GM21723 (cell line): ENCODE measurements around the gene MMS19.

Source experiments
- ATAC-seq: cut with Tn5 transposase; IDR thresholded peaks from one replicate; pipeline ENCODE4 v1.9.1; 2021; ENCODE audit warnings: mild to moderate bottlenecking, moderate library complexity; ENCODE audit not compliant: unreplicated experiment

Gene MMS19

DNA sequence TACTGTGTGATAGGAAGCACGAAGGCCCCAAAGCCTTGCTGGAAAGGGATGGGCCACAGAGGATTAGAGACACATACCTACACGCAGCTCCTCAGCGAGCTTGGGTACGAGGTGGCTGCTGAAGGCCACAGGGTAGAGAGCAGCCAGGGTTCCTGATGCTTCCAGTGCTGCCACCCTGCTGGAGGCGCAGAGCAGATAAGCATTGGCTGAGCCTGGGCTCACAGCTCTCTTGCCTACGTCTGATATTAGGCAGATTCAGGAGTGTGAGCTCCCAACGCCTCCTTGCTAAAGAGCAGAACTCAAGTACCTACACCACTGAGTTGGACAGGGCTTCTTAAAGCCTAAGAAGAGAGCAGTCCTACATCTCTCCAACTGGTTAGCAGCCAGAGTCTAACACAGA lies 32.2 kb downstream of the MMS19 start:
- ATAC-seq = no peak

DNA sequence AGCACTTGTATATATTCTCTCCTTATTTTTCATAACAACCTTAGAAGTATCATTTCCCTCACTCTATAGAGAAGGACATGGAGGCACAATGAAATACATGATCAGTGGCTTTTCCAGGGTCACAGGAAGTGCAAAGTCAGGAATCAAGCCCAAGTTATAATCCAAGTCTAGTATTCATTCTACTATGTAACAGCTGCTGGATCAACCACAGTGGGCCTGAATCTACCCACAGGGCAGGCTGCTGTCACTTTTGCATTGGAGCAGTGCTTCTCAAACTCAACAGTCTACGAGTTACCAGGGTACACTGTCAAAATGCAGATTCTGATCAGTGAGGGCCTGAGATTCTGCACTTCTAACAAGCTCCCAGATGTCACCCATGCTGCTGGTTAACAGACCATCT lies 34.0 kb downstream of the MMS19 start:
- ATAC-seq = no peak

DNA sequence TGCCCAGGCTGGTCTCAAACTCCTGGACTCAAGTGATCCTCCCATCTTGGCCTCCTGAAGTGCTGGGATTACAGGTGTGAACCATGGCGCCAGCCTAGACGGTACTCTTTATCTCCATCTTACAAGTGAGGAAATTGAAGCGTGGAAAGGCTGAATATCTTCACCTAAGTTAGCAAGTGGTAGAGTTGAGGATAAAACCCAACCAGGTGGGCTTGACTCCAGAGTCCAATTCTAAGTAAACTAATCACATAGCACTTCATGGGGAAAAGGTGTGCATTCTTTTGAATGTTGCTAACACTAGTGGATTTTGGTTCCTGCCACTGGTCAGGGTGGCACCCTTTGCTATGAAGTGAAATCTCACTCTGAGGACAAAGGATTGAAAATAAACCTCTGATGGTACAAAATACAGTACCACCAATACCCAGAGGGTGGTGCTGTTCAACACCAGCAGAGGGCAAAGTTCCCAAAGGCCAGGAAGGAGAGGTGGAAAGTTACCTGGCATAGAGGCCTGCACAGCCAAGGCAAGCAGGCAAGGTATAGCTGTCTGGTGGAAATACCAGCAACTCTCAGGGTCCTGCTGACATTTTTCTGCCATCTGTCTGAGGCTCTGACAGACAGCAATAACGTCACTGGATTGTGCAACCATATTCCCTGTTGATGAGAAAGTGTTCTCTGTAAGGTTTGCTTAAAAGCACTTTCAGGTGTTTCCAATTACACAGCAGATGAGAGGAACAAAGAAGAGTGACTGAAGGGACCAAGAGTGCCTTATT lies 34.7 kb downstream of the MMS19 start:
- ATAC-seq = no peak

DNA sequence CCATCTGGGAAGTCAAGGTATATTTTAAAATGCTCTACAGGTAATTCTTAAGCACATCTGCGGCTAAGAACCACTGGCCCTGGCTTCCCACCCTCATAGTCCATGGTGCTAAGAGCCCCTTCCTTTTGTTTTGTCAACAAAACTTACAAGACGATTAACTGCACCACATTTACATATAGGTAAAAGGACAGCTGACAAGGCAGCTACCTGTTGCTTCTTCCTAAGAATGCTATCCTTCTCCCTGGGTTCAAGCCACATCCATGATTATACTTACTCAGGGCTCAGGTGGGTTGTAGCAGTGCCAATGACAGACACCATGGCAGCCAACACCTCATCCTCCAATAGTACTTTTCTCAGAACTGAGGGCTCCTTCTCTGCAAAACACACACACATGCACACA lies 35.9 kb downstream of the MMS19 start:
- no peak for ATAC-seq

DNA sequence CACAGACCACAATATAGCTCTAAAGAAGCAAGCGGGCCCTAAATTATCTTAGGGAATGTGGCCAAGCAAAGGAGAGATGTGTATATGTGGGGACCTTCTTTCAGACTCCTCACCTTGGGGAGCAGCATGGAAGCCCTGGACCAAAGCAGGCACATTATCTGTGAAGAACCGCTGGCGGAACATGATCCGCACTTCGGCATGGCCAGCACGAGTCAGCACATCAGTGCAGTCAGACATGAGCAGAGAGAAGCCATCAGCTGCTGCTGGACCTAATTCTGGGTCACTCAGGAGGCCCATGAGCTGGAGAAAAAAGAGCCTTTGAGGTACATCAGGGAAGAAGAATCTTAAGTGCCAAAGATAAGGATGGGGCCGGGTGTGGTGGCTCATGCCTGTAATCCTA lies 38.3 kb downstream of the MMS19 start:
- ATAC-seq = no peak

DNA sequence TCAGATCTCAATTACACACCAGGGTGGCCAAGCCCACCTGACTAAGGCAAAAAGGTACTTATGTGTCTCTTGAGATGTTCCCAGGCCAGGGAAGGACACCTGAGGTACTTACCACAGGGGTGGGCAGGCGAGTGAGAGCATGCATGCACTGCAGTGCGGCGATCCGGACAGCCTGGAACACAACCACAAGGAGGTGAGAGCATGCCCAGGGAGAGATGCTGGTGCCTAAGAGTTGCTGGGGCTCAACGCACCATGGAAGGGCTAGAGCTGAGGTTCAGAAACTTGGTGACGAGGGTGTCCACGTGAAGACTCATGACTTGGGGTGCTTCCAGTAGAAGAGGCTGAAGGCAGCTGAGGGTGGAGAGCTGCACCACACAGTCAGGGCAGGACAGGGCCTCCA lies 39.1 kb downstream of the MMS19 start:
- no peak for ATAC-seq

DNA sequence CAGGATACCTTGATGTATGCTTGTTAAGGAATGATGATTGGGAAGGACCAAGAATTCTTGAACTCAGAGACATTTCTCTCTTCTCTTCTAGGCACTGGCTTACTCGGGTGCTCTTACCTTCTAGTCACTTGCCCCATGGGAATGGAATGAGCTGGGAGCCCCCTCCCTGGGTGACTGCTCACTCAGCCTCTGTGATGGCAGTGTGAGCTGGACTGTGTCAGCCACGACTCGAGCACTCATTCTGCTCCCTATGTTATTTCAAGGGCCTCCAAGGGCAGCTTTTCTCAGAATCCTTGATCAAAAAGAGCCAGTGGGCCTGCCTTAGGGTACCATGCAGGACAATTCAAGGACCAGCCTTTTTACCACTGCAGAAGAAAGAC lies 41.5 kb downstream of the MMS19 start:
- no peak for ATAC-seq

DNA sequence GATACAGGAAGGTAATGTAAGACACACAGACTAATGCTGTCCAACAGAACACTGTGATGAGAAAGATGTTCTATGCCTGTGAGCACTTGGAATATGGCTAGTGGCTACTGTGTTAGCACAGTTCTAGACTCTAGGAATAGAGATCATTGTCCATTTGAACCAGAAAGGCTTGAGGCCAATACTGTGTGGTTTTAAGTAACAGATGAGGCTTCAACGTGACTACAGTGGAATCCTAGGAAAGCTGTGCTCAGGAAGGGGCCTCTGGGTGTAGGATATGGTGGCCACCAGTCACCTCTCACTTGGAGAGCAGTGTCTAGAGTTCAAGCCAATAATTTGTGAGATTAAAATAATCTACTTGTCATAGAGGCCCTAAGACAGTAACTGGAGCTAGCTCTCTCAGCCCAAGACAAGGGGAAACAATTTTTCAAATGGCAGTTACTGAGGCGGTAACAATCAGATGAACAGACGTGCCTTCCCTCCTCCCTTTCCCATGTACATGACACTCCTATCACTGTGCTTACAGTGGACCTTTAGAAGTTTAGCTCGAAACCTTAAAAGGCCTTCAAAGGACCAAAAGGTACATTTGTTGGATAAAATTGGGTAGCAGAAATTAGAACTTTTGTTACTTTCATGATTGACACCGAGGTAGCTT lies 42.1 kb downstream of the MMS19 start:
- ATAC-seq = no peak

DNA sequence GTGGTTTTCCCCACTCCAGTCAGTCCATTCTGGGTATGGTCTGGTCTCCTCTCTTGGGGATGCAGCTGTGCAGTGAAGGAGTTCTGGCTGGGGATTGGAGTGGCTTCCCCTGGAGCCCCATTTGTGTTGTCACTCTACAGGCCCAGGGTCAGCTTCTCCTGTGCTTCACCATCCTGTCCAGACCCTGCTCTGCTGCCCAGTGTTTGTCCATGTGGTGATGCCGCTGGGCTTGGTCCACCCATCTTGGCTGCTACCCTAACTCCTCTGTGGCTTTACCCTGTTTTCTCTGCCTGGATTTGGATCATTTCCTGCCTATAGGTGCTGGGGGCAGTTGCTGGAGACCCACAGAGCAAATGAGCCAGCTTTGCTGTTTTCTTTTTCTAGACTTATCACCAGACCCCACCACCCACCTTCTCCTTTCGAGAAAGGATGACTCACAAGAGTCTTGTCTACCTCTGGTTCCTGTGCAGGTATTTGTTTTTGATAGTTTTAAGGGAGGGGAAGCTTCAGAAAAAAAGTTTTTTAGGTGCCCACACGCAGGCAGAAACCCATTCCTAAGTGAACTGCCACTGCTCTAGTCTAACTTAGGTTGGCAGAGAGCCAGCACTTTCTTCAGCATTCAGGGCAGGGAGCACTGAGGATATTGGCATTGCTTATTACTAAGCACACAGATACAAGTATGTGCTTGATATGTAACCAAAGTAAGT lies 43.7 kb downstream of the MMS19 start:
- no peak for ATAC-seq

DNA sequence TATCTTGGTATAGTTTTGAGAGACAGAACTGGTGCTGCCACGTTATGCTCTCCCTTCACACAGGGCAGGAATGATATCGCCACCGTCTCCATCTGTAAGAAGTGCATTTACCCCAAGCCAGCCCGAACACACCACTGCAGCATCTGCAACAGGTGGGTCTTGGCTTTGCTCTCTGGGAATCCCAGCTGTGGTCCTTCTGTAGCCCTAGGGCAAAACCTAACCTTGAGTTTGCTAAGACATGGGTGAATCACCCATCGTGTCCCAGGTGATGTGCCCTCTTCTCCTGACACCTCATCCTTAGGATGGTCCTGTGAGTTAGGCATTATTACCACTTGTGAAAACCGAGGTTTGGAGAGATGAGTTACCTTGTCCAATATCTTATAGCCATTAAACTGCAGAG lies 45.9 kb downstream of the MMS19 start:
- ATAC-seq = no peak

DNA sequence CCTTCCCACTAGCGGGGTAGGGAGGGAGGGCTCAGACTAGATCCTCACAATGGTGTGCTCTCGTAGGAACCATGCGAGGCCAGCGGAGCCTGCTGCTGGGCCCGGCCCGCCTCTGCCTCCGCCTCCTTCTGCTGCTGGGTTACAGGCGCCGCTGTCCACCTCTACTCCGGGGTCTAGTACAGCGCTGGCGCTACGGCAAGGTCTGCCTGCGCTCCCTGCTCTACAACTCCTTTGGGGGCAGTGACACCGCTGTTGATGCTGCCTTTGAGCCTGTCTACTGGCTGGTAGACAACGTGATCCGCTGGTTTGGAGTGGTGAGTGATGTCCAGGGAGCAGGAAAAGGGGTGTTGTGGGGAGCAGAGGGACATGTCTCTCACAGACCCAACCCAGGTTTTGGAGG lies 46.6 kb downstream of the MMS19 start:
- ATAC-seq = no peak

DNA sequence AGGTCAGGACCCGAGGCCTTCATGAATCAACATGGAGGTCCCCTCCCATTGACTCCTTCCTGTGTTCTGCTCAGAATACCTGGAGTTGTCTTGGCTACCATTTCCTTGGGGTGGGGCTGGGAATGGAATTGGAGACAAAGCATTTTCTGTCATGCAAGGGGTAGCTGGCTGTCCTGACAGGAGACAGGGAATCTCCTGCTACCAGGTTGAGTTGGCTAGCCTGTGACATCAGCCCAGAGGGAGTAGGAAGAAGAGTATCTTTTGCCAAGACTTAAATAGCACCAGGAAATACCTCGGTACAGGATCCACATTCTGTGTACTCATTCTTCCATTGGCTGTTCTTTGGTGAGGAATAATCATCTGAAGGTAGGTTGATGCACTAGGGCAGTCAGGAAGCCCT lies 47.4 kb downstream of the MMS19 start:
- no peak for ATAC-seq

DNA sequence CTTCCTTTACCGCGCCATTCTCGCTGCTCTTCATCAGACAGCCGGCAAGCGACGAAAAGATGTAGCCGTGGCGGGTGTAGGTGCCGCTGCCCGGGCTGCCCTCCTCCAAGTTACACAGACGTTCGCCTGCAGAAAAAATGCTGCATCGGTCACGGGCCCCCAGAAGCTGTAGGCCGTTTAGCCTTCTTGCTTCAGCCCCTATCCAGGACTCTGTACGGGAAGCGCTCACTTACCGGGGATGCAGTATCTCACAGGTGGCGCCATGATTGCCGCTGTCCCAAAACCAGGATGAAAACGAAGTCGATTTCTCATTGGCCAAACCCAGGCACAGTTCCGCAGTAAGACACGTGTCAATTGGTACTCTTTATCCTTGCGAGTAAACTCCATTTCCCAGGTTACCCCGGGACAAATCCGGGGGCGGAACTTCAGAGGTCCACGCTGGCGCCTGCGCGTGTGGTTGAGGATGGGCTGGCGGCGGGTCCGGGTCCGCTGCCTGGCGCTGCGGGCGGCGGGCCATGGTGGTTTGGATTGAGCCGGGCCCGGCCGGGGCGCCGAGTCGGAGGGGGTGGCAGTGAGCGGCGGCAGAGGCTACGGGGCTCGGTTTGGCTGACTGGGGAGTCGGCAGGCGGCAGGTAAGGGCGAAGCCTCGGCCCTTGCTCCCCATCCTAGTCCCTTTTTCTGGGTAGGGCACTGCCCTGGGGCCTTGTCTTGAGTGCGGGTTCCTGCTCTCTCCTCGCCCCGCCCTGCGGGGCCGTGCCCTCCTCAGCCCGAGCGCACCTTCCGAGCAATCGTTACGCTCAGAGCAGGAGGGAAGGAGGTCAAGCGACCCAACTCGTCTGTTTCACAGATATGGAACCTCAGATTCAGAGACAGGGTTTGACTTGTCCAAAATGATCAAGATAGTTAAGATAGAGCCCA lies 52.2 kb downstream of the MMS19 start, which contains the start of the genes EXOSC1 and ZDHHC16:
Gene EXOSC1 (minus strand): TSS at position 285 of the 918 bp plus-strand sequence. CDS start 21 bp downstream, at position 264.
Gene ZDHHC16 (plus strand): TSS at position 454 of the 918 bp plus-strand sequence. CDS start 5,501 bp downstream, outside the sequence.
- peak; percentile 97 for ATAC-seq

DNA sequence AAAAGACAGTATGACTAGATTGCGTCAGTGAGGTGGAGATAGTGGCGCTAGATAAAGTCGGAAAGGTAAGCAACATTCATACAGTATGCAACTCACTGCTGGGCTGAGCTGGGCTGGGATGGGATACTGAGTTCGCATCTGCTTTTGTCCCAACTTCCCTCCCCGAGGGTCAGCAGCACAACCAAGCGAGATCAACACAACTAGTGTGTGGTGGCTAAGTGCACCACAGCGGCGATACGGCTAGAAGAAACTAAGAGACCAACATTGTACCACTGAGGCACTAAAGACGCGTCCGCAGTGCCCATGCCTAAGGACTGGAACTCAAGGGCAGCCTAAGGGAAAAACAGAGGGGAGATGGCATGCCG lies 52.9 kb downstream of the MMS19 start:
- ATAC-seq = no peak

DNA sequence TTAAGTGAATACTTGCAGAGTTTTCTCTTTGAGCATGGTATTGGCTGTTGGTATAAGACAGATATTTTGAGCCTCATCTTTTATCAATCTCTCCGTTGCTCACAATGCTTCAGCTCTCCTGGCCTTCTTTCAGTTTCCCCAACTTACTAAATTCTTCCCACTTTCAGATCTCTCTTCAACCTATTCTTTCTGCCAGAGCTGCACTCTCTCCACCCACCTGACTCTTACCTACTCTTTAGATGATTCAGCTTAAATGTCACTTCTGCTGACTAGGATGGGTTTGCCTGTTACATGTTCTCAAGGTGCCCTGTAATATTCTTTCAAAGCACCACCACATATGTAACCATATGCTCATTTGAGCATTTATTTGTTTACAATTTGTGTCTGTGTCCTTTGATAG lies 54.0 kb downstream of the MMS19 start:
- ATAC-seq = no peak

DNA sequence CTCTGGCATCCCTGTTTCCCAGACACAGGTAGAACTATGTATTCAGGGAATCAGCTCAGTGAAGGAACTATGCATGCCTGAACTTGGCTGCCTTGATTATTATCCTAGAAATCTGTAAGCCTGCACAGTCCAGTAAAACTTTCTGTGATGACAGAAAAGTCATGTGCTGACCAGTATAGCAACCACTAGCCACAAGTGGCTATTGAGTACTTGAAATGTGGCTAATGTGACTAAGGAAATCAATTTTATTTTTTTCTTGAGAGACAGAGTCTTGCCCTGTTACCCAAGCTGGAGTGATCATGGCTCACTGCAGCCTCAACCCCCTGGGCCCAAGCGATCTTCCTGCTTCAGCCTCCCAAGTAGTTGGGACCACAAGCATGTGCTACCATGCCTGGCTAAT lies 55.9 kb downstream of the MMS19 start:
- ATAC-seq = no peak

DNA sequence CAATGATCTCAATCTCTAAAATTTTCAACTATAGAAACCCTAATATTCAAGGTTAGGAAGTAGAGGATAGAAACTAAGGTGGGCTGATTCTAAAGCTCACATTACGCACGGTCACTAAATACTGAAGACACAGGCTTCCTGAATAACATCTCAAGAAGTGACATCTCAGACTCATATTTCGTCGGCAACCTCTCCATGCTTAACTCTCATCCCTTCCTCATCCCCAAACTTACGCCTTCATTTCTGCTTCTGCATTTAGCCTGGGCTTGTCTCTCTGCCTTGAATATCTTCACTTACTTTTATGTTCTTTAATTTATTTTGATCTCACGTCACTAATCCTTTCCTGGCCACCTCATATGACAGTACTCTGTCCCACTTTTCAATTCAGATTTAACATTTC lies 63.0 kb downstream of the MMS19 start:
- no peak for ATAC-seq

DNA sequence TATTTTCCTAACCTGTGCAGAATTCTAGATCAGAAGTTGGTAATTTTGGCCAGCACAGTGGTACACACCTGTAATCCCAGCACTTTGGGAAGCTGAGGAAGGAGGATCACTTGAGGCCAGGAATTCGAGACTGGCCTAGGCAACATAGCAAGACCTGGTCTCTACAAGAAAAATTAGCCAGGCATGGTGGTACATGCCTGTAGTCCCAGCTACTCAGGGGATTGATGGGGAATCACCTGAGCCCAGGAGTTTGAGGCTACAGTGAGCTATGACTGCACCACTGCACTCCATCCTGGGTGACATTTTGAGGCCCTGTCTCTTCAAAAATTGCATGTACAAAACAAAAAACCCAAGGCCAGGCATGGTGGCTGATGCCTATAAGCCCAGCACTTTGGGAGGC lies 63.7 kb downstream of the MMS19 start:
- ATAC-seq = no peak

DNA sequence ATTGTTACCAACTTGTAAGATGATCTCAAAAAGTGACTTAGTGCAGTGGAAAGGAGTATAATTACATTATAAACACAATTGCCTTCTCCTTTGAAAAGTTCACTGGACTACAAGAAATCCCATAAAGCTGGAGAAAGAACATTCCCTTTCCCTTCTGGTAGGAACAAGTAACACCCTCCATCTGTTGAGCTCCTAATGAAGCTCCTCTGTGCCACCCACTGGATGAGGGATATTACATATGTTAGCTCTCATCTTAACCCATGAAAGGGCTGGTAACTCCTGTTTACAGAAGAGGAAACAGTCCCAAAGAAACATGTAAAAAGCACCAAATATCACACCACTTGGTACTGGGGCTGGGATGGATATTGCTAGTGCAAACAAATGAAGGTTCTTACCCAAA lies 64.2 kb downstream of the MMS19 start:
- no peak for ATAC-seq

DNA sequence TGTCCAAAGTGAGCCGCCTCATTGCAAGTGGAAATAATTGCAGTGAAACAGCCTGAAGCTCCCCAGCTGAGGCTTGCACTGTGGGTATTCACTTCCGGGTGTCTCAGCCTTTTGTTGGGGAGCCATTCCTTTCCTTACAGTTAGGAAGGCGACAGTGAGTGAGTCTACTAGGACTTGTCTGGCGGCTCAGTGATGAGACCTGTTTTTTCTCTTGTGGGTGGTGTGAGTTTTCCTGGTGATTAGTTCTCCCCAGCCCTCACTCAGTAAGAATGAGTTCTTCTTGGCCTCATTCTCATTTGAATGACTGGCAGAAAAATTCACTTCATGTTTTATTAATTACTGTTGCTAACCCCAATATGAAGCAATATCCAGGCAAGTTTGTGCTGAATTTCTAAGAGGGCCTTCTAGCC lies 69.6 kb downstream of the MMS19 start:
- no peak for ATAC-seq
